CD14-positive monocyte (primary cell): ENCODE results near the gene COPE. TPM values are rescaled to one million over a fixed set of nuclear protein-coding genes. Genes with fewer than 3 reads are reported as not detected.

Source experiments
- DNase-seq, 3 donors: peaks; one replicate each; pipeline ENCODE4 v3.0.0-alpha.2; 2011 to 2022
- H2AFZ ChIP-seq: 2 replicates; pipeline ENCODE4 v1.6.0; 2012; ENCODE audit warnings: mild to moderate bottlenecking, low read depth, low read length, inconsistent platforms; ENCODE audit not compliant: insufficient read depth, poor library complexity, severe bottlenecking
- H3K27ac ChIP-seq, 2 donors: 1 replicate in 1 of 2; 2 replicates in 1 of 2; pipeline ENCODE4 v1.5.1; 2012 to 2013; ENCODE audit warnings: low read length in 2 of 2, control low read depth in 1 of 2, inconsistent platforms in 1 of 2, low read depth in 1 of 2, mild to moderate bottlenecking in 1 of 2
- H3K27me3 ChIP-seq, 2 donors: one replicate each; pipeline versions ENCODE4 v1.6.0 to v1.6.1; 2011 to 2013; ENCODE audit warnings: low read length in 2 of 2; ENCODE audit not compliant: control insufficient read depth in 2 of 2, insufficient read depth in 2 of 2
- H3K36me3 ChIP-seq, 2 donors: replicated peaks in 1 of 2; 1 replicate in 1 of 2; 2 replicates in 1 of 2; pipeline versions ENCODE4 v1.5.1 to v1.6.1; 2012 to 2013; ENCODE audit warnings: low read length in 2 of 2, control low read depth in 1 of 2, inconsistent platforms in 1 of 2, mild to moderate bottlenecking in 1 of 2; ENCODE audit not compliant: insufficient read depth in 2 of 2, control insufficient read depth in 1 of 2
- H3K4me1 ChIP-seq, 2 donors: 1 replicate in 1 of 2; 2 replicates in 1 of 2; pipeline versions ENCODE4 v1.5.1 to v1.6.1; 2012 to 2013; ENCODE audit warnings: low read length in 2 of 2, control low read depth in 1 of 2, inconsistent platforms in 1 of 2, mild to moderate bottlenecking in 1 of 2, moderate library complexity in 1 of 2; ENCODE audit not compliant: insufficient read depth in 2 of 2, control insufficient read depth in 1 of 2
- H3K4me2 ChIP-seq: replicated peaks from 2 replicates; pipeline ENCODE3; 2012; ENCODE audit warnings: low read length, moderate library complexity, mild to moderate bottlenecking; ENCODE audit not compliant: poor library complexity, severe bottlenecking; ENCODE audit errors: extremely low read depth
- H3K4me3 ChIP-seq, 3 experiments: fragments of 200-600 bp in 1 of 3; sonication (generic) in 1 of 3; replicated peaks in 1 of 3; 1 replicate in 2 of 3; 2 replicates in 1 of 3; pipeline ENCODE4 v1.5.1; 2011 to 2013; ENCODE audit warnings: low read length in 3 of 3, mild to moderate bottlenecking in 3 of 3, control low read depth in 2 of 3, low read depth in 2 of 3, inconsistent platforms in 1 of 3, moderate library complexity in 1 of 3
- H3K79me2 ChIP-seq: 2 replicates; pipeline ENCODE4 v1.6.0; 2012; ENCODE audit warnings: mild to moderate bottlenecking, control low read depth, inconsistent platforms, low read length, moderate library complexity; ENCODE audit not compliant: insufficient read depth
- H3K9ac ChIP-seq: 2 replicates; pipeline ENCODE4 v1.6.0; 2017; ENCODE audit warnings: low read length, mild to moderate bottlenecking; ENCODE audit not compliant: insufficient read depth, poor library complexity, severe bottlenecking
- H3K9me3 ChIP-seq, 2 donors: replicated peaks in 1 of 2; 1 replicate in 1 of 2; 2 replicates in 1 of 2; pipeline versions ENCODE4 v1.5.1 to v1.6.1; 2012 to 2013; ENCODE audit warnings: low read length in 2 of 2, control low read depth in 1 of 2; ENCODE audit not compliant: control insufficient read depth in 1 of 2, insufficient read depth in 1 of 2
- H4K20me1 ChIP-seq: 2 replicates; pipeline ENCODE4 v1.6.0; 2012; ENCODE audit warnings: mild to moderate bottlenecking, low read length, control low read depth, moderate library complexity; ENCODE audit not compliant: insufficient read depth
- H3K27ac Mint-ChIP-seq, 7 donors: one replicate each; pipeline ENCODE4 v1.8.0; 2020; ENCODE audit warnings: mild to moderate bottlenecking in 7 of 7, mixed read lengths in 7 of 7, moderate library complexity in 6 of 7, inconsistent platforms in 2 of 7
- H3K27me3 Mint-ChIP-seq, 3 donors: one replicate each; pipeline ENCODE4 v1.8.0; 2021 to 2022; ENCODE audit warnings: low read depth in 3 of 3, mild to moderate bottlenecking in 3 of 3, mixed read lengths in 3 of 3, moderate library complexity in 3 of 3, inconsistent platforms in 1 of 3
- H3K36me3 Mint-ChIP-seq, 2 donors: one replicate each; pipeline ENCODE4 v1.8.0; 2020; ENCODE audit warnings: mixed read lengths in 2 of 2, inconsistent platforms in 1 of 2, mild to moderate bottlenecking in 1 of 2
- H3K4me1 Mint-ChIP-seq: one replicate; pipeline ENCODE4 v1.8.0; 2020; ENCODE audit warnings: mild to moderate bottlenecking, mixed read lengths
- H3K4me3 Mint-ChIP-seq, 2 donors: one replicate each; pipeline ENCODE4 v1.8.0; 2020; ENCODE audit warnings: mild to moderate bottlenecking in 2 of 2, mixed read lengths in 2 of 2, moderate library complexity in 1 of 2
- H3K9me3 Mint-ChIP-seq, 7 donors: one replicate each; pipeline ENCODE4 v1.8.0; 2020 to 2022; ENCODE audit warnings: mixed read lengths in 7 of 7, mild to moderate bottlenecking in 6 of 7, moderate library complexity in 6 of 7, inconsistent platforms in 2 of 7
- WGBS: methylation state at CpG from one replicate; pipeline ENCODE4 v1.1.5; 2013; ENCODE audit warnings: missing lambda C conversion rate; ENCODE audit not compliant: insufficient coverage; 5-methylcytosine and 5-hydroxymethylcytosine counted together
- intact Hi-C, 2 donors: fragments of 100-400 bp; cut with micrococcal nuclease; formaldehyde crosslinking; loops; one replicate each; pipeline versions ENCODE4 v1.15.0 to v1.15.1; 2023
- polyA plus RNA-seq, 3 donors: library from polyadenylated mRNA; depleted of rRNA in 1 of 3; unstranded in 2 of 3; stranded (reverse) in 1 of 3; fragments of 300-500 nt in 2 of 3; fragments of >200 nt in 1 of 3; fragmentation: Illumina TruSeq in 2 of 3; gene quantifications; 1 replicate in 2 of 3; 2 replicates in 1 of 3; pipeline ENCODE4 v1.2.3, GENCODE V29; 2012 to 2021
- TF ChIP-seq, protein P1 (sequence below): fragments of 200-600 bp; IDR thresholded peaks from one replicate; pipeline ENCODE4 v1.8.0; 2022; ENCODE audit warnings: antibody characterized with exemption, mild to moderate bottlenecking

Gene COPE
- polyA plus RNA-seq, 3 donors: 331 to 345 (median 345) TPM

DNA sequence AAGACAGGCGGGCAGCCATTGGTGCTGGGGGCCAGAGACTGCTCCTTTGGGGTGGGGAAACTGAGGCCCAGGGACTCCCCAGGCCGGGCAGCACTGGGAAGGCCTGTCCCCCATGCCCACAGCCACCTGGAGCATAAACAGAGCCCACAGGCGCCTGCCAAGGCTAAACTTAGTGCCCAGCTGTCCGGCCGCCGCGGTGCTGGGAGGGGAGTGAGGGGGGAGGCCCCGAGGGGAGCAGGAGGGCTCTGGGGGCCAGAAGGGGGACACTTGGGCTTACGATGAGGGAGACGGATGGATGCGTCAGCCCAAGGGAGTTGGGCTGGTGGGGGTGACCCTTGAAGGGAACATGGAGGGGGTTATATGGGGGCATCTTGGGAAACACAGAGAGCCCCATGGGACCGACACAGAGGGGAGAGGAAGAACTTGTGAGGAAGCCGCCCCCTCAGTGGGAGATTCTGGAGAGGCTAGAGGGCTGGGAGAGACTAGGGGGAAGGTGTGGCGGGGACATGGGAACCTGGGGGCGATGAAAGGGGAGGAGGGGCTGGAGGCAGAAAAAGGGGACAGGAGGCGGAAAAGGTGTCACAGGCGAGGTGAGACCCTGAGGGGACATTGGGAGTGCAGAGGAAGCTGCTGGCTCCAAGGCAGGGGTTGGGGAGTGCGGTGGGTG lies 25.5 kb downstream of the COPE start:
- Mint-ChIP-seq H3K4me1 (peaks cover 14% of the 10 kb centered on the region), H3K4me3 (peak overlapping the region in 1 of 2 donors; percentile 68), H3K27ac (no peak overlapping the region), H3K27me3 (peaks cover 29 to 58% (median 44%) of the 10 kb centered on the region in 3 donors), H3K36me3 (peaks cover 3 to 6% of the 10 kb centered on the region in 2 donors), H3K9me3 (peaks cover 0 to 9% (median 4%) of the 10 kb centered on the region in 7 donors)
- TF ChIP-seq, protein P1, sequence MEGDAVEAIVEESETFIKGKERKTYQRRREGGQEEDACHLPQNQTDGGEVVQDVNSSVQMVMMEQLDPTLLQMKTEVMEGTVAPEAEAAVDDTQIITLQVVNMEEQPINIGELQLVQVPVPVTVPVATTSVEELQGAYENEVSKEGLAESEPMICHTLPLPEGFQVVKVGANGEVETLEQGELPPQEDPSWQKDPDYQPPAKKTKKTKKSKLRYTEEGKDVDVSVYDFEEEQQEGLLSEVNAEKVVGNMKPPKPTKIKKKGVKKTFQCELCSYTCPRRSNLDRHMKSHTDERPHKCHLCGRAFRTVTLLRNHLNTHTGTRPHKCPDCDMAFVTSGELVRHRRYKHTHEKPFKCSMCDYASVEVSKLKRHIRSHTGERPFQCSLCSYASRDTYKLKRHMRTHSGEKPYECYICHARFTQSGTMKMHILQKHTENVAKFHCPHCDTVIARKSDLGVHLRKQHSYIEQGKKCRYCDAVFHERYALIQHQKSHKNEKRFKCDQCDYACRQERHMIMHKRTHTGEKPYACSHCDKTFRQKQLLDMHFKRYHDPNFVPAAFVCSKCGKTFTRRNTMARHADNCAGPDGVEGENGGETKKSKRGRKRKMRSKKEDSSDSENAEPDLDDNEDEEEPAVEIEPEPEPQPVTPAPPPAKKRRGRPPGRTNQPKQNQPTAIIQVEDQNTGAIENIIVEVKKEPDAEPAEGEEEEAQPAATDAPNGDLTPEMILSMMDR: no peak
- DNase-seq: no peak
- 81% methylated on average over 15 of the region's 18 CpGs for WGBS
- intact Hi-C loops: no loop called here
- no peak overlapping the region for H3K9ac ChIP-seq
- H2AFZ ChIP-seq: no peak overlapping the region
- peaks cover 4 to 10% of the 10 kb centered on the region in 2 donors for H3K4me1 ChIP-seq
- H3K79me2 ChIP-seq: no peaks in the 10 kb centered on the region
- no peak overlapping the region for H3K4me3 ChIP-seq
- peaks cover 3 to 37% of the 10 kb centered on the region in 2 donors for H3K27me3 ChIP-seq
- H3K36me3 ChIP-seq: peaks cover 0 to under 1% of the 10 kb centered on the region in 2 donors
- peaks cover 7% of the 10 kb centered on the region for H4K20me1 ChIP-seq
- peaks cover 0 to 5% of the 10 kb centered on the region in 2 donors for H3K9me3 ChIP-seq
- no peak overlapping the region for H3K4me2 ChIP-seq
- H3K27ac ChIP-seq: no peak overlapping the region

DNA sequence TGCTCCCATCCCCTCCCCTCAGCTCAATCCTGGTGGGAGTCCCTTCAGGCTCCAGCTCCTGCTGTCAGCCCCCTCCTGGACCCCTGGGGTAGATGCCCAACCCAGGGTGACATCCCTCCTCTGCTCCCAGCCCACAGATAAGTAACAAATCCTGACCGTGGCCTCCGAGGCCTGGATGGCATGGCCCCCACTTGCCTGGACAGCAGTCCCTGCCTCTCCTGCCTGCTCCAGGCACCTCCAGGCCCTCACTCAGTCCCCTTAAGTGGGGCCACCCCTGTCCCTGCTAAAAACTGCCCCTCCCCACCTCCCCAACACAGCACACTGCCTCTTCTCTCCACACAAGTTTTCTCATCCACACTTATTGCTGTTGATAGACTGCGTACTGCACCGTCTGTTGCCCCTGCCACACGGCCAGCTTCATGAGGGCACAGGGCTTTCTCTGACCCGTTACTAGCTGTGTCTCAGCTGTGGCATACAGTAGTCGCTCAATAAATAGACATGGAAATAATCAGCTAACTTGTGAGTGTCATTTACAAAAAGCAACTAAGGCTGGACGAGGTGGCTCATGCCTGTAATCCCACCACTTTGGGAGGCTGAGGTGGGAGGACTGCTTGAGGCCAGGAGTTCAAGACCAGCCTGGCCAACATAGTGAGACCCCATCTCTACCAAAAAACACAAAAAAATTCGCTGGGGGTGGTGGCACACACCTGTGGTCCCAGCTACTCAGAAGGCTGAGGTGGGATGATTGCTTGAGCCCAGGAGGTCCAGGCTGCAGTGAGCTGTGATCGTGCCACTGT lies 29.0 kb downstream of the COPE start:
- peaks cover 0 to 20% of the 10 kb centered on the region in 2 donors for H3K27me3 ChIP-seq
- TF ChIP-seq, protein P1: no peak
- H3K4me3 ChIP-seq: no peak overlapping the region
- intact Hi-C loops: no loop called here
- no peak overlapping the region for H3K27ac ChIP-seq
- H3K9ac ChIP-seq: no peak overlapping the region
- H3K27ac Mint-ChIP-seq: no peak overlapping the region
- no peaks in the 10 kb centered on the region for H4K20me1 ChIP-seq
- H3K9me3 ChIP-seq: peaks cover 0 to 5% of the 10 kb centered on the region in 2 donors
- no peaks in the 10 kb centered on the region for H3K36me3 Mint-ChIP-seq
- H3K27me3 Mint-ChIP-seq: peaks cover 11 to 36% (median 35%) of the 10 kb centered on the region in 3 donors
- peaks cover 0 to 4% of the 10 kb centered on the region in 2 donors for H3K4me1 ChIP-seq
- peaks cover 6% of the 10 kb centered on the region for H3K4me1 Mint-ChIP-seq
- H3K36me3 ChIP-seq: no peaks in the 10 kb centered on the region
- DNase-seq: no peak
- no peak overlapping the region for H3K4me2 ChIP-seq
- H2AFZ ChIP-seq: no peak overlapping the region
- peaks cover 0 to 9% (median 0%) of the 10 kb centered on the region in 7 donors for H3K9me3 Mint-ChIP-seq
- H3K4me3 Mint-ChIP-seq: peak overlapping the region in 1 of 2 donors; percentile 53
- WGBS: 87% methylated on average over 6 of the region's 10 CpGs
- H3K79me2 ChIP-seq: no peaks in the 10 kb centered on the region
